ENCODE data around the gene XPC.
A peak's percentile ranks its signal among the peaks of the same experiment; 100 is the strongest.

The XPC gene

DNA sequence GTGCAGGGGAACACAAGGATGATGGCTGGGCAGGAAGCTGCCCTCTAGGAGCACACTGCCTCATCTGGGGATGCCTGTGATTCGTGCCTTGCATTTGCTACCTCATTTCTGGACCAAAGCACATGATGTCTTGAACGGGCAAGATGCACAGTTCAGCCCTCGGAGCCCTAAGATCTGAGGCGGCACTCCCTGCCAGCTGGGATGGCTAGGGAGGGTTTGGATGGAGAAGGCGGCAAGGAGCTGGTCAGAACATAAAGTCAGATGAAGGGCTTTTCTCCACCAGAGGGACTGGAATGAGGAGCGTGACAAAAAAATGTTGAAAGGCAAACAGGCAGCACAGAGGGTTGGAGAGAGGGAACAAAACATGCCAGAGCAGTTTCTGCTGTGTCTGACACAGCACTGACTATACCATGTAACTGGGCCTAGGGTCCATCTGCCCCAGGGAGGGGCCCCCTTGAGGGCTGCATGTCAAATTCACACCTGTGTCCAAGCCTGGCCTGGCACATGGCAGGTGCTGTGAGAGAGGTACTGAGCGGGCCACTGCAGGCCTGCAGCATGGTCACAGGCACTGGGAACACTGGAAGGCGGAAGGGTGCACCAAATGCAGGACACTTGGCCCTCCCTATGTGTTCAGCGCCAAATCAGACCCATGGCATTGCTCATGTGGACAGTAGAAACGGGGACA lies 31.9 kb downstream of the XPC start:
- DNase-seq, result no peak

GRCh38 chr3:14145670-14146380 lies 32.6 kb downstream of the XPC start:
- DNase-seq, result no peak

GRCh38 chr3:14145236-14145635 lies 33.2 kb downstream of the XPC start:
- DNase-seq, result no peak

- peak; percentile 42 for DNase-seq
These were observed 33.9 kb downstream of the XPC start for GRCh38 chr3:14144423-14145075.

DNA sequence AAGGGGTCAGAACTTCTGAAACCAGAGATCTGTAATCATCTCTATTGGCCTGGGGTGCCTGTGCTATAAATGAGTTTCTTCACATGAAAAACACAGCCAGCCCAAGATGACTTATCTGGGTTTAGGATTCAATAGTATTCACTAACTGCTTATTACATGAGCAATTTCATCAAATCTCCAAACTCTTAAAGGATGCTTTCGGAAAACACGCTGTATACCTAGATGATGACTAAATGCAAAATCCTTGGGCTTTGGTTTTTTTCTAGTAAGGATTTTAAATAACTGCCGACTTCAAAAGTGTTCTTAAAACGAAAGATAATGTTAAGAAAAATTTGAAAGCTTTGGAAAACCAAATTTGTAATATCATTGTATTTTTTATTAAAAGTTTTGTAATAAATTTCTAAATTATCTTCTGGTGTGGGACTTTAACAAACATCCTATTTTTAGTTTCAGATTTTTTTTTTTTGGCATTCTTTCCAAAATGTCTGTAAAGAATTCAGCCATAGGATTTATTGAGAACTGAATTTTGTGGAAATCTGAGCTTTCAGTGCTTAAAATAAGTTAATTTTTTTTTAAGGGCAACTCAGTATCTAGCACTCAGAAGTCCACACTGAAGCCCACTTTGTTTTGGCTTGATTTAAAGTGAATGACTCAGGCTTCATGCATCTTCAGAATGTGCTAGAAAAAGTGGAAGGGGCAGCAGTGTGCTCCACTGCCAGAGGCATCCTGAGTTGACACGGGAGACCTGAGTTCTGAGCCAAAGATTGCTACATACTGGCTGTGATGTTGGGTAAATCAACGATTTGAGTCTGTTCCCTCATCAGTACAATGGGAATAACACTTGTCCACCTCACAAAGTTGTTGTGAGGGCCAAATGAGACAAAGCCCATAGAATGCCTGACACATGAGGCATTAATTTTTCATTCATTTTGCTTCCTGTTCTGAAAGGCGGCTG lies 34.9 kb downstream of the XPC start:
- no peak for DNase-seq

GRCh38 chr3:14142567-14143270 lies 35.7 kb downstream of the XPC start:
- DNase-seq, result no peak

GRCh38 chr3:14141602-14142341 lies 36.6 kb downstream of the XPC start:
- DNase-seq, result no peak

- no peak for DNase-seq
These were observed 37.3 kb downstream of the XPC start for GRCh38 chr3:14141144-14141543.

GRCh38 chr3:14140668-14141067 lies 37.7 kb downstream of the XPC start:
- DNase-seq, result no peak

- no peak for DNase-seq
These were observed 38.6 kb downstream of the XPC start for GRCh38 chr3:14139771-14140170.

DNA sequence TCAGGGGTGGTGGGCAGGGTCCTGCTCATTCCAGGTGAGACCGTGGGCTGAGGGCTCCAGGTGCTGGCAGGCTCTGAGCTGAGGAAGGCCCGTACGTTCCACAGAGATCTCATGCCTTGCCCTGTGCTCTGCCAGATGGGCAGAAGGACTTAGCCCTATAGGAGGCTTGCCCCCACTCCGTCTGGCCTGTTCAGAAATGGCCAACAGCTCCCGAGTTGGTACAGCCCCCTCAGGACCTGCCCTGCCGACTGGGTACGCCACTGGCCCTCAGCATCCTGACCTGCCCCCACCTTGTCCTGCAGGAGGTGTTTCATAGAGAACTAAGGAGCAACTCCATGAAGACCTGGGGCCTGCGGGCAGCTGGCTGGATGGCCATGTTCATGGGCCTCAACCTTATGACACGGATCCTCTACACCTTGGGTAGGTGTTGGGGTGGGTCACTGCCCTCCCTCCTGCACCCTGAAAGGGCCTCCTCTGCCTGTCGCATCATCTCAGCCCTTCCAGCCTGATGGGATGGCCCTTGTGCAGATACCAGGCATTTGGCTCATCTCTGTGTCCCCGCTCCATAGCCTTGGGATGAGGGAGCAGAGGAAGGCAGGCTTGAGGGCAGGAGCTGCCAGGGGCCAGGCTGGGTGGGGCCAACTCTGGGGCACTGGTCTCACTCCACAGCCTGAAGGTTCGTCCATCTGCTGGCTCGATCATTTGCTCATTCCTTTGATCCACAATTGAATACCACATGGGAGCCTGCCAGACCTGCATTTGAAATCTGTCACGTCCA lies 39.3 kb downstream of the XPC start:
- no peak for DNase-seq

DNA sequence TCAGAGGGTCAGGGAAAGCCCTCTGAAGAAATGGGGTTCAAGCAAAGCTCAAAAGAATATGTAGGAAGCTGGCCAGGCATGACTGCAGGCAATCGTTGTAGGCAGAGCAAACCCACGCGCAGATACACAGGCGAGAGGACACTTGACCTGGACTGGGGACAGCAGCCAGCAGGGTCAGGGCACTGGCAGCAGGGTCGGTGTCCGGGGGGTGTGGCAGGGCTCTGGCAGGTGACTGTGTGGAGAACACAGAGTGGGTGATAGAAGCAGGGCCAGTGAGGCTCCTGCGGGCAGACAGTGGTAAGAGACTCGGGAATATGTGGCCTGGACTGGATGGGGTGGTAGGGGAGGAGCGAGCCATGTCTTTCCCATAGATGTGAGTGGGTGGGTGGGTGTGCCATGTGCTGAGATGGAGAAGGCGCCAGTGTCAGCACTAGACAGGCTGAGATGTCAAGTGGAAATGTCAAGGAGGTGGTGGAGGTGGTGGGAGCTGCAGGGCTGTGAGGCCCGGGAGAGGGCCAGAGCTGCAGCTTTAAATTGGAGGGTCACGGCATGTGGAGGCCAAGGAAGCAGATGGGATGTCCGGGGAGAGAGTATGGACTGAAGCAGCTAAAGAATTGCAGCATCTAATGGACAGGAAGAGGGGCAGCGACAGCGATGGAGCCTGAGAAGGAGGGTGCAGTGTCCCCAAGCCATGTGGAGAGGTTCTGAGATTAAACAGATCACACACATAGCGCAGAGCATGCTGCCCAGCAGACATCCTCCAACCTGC lies 40.1 kb downstream of the XPC start:
- DNase-seq, result no peak

GRCh38 chr3:14137445-14137844 lies 41.0 kb downstream of the XPC start:
- DNase-seq, result no peak

DNA sequence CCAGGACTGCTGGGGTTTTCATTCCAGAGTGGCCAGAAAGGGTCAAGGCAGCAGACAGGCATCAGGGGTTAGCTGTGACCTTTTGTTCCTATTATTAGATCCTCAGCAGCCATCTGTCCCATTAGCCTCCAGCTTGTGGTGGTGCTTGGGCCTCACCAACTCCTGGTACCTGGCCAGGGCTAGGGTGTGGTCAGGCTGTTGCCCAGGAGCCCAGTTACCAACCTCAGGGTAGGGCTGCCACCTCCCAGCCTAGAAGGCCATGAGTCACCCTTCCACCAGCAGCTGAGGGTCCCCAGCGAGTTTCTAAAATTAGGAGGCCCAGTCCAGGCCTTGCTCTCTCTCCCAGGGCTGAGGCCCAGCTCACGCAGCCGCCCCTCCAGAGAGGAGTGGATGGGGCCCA lies 41.4 kb downstream of the XPC start:
- DNase-seq, result no peak

DNA sequence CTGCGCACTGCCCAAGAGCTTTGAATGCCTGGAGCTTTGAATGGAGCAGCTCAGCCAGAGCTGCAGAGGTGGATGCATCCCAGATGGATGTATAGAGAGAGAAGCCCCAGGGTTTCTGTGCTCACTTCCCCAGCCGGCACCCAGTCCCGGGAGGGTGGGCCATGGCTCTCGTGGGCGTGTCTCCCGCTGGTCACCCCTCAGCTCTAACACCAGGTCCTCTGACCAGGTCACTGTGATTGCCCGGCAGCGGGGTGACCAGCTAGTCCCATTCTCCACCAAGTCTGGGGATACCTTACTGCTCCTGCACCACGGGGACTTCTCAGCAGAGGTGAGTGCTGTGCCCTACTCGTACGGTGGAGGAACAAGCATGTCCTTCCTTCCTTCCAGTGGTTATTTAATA lies 42.8 kb downstream of the XPC start:
- DNase-seq, result no peak

DNA sequence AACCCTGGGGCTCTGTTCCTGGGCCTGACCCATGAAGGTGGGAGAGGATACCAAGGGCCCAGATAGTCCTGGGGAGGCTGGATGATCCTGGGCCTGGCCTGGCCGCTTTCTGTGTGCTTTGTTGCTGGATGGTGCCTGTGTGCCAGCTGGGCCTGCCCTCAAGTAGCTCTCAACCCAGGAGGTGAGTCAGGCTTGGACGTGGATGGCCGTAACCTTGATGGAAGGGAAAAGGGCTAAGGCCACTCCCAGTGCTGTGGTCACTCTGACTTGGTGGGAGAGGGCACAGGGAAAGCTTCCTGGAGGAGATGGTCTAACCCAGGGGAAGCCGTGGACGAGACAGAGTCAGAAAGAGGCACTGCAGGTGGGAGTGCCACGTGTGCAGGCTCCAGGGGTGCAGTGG lies 44.1 kb downstream of the XPC start:
- no peak for DNase-seq

- DNase-seq, result no peak
These were observed 44.5 kb downstream of the XPC start for GRCh38 chr3:14133876-14134275.

DNA sequence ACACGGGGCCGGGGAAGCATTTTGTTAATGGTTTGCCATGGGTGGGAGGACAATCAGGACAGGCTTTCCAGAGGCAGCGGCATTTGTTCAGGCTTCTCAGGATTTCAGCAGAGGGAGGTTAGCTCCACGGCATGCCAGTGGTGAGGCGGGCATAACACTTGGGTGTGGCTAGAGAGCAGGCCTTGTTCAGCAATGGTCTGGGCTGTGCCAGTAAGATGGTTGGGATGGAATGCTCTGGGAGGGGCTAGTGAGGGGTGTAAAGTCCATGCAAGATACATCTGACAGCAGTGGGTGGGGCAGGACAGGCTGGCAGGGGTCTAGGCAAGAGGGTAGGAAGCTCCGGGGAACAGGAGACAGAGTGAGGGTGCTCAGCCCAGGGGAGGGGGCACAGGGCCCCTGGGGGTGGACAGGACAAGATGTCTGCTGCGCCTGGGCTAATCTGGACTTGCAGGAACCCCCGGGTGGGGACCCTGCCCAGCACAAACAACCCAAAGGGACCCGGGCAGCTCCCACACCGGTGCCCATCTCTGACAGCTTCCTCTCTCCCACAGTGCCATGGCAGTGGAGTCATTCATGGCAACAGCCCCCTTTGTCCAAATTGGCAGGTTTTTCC lies 45.1 kb downstream of the XPC start:
- no peak for DNase-seq

- no peak for DNase-seq
These were observed 45.7 kb downstream of the XPC start for GRCh38 chr3:14132689-14133088.

DNA sequence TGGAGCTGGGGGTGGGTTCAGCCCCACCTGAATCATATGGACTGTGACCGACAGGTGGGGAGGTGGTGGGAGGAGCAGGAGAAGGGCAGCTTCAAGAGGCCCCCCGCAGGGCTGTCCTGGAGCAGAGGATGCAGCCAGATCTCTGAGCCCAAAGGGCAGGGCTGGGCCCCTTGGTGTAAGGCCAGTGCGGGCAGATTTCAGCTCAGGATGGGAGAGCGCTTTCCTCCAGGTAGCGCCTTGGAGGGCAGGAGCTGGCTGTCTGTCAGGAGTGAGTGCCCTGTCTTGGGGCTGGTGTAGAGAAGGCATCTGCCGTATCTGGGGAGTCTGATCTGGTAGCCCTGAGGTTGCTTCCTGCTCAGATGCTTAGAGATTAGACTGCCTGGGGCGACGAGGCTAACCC lies 46.3 kb downstream of the XPC start:
- no peak for DNase-seq
